Measurements from ENCODE around the gene COL6A3. TPM values are rescaled to one million over a fixed set of nuclear protein-coding genes. Genes with fewer than 3 reads are reported as not detected.

The COL6A3 gene
- total RNA-seq, 2 experiments from 2014 or later = 0.90 to 1.3 TPM

- ChIA-PET CTCF (interaction anchor here (0.6 to 1.6 kb wide), 2 partner anchors 184 to 221 kb away, joined by 3 to 6 read pairs; no protein-coding TSS in a partner anchor), POLR2A (no interaction called here)
- Mint-ChIP-seq H3K27me3 (peaks cover 40% of the 10 kb centered on the region), H3K4me1 (peaks cover 5% of the 10 kb centered on the region), H3K27ac (no peak overlapping the region), H3K9me3 (no peaks in the 10 kb centered on the region), H3K4me3 (no peak overlapping the region), H3K36me3 (ENCODE audit: low read depth) (no peaks in the 10 kb centered on the region)
- DNase-seq = no peak
These were observed 122.7 kb downstream of the COL6A3 start for GRCh38 chr2:237291138-237291792.

GRCh38 chr2:237290261-237290660 is 123.7 kb downstream of the COL6A3 start:
- POLR2A ChIA-PET = no interaction called here
- no peak overlapping the region for H3K27ac Mint-ChIP-seq
- H3K27me3 Mint-ChIP-seq = peaks cover 38% of the 10 kb centered on the region
- CTCF ChIA-PET = interaction anchor here (0.6 kb wide), 1 partner anchor 222 kb away, joined by 3 read pairs; no protein-coding TSS in a partner anchor
- no peak overlapping the region for H3K4me3 Mint-ChIP-seq
- peaks cover 5% of the 10 kb centered on the region for H3K4me1 Mint-ChIP-seq
- H3K36me3 Mint-ChIP-seq (ENCODE audit: low read depth) = no peaks in the 10 kb centered on the region
- no peak for DNase-seq
- no peaks in the 10 kb centered on the region for H3K9me3 Mint-ChIP-seq

- peaks cover 5% of the 10 kb centered on the region for H3K4me1 Mint-ChIP-seq
- H3K36me3 Mint-ChIP-seq (ENCODE audit: low read depth) = no peaks in the 10 kb centered on the region
- no peak overlapping the region for H3K4me3 Mint-ChIP-seq
- DNase-seq = no peak
- CTCF ChIA-PET = no interaction called here
- H3K9me3 Mint-ChIP-seq = no peaks in the 10 kb centered on the region
- POLR2A ChIA-PET = no interaction called here
- H3K27ac Mint-ChIP-seq = no peak overlapping the region
- H3K27me3 Mint-ChIP-seq = peaks cover 35% of the 10 kb centered on the region
These were observed 124.8 kb downstream of the COL6A3 start for GRCh38 chr2:237289139-237289538.

GRCh38 chr2:237287872-237288271 is 126.1 kb downstream of the COL6A3 start:
- no peak overlapping the region for H3K27ac Mint-ChIP-seq
- H3K4me3 Mint-ChIP-seq = no peak overlapping the region
- H3K27me3 Mint-ChIP-seq = peaks cover 32% of the 10 kb centered on the region
- H3K9me3 Mint-ChIP-seq = no peaks in the 10 kb centered on the region
- ChIA-PET CTCF (interaction anchor here (1.0 kb wide), 1 partner anchor 134 kb away, joined by 3 read pairs; no protein-coding TSS in a partner anchor), POLR2A (no interaction called here)
- DNase-seq = no peak
- no peaks in the 10 kb centered on the region for H3K36me3 Mint-ChIP-seq (ENCODE audit: low read depth)
- peaks cover 5% of the 10 kb centered on the region for H3K4me1 Mint-ChIP-seq

GRCh38 chr2:237283131-237283928 is 130.6 kb downstream of the COL6A3 start:
- no peaks in the 10 kb centered on the region for H3K4me1 Mint-ChIP-seq
- no peaks in the 10 kb centered on the region for H3K36me3 Mint-ChIP-seq (ENCODE audit: low read depth)
- CTCF ChIA-PET = interaction anchor here (0.6 kb wide), 1 partner anchor 736 kb away, joined by 3 read pairs; no protein-coding TSS in a partner anchor
- POLR2A ChIA-PET = no interaction called here
- no peak for DNase-seq
- H3K27ac Mint-ChIP-seq = no peak overlapping the region
- no peak overlapping the region for H3K4me3 Mint-ChIP-seq
- peaks cover 7% of the 10 kb centered on the region for H3K27me3 Mint-ChIP-seq
- no peaks in the 10 kb centered on the region for H3K9me3 Mint-ChIP-seq

- Mint-ChIP-seq H3K27ac (no peak overlapping the region), H3K4me3 (no peak overlapping the region), H3K36me3 (ENCODE audit: low read depth) (no peaks in the 10 kb centered on the region), H3K27me3 (peaks cover 3% of the 10 kb centered on the region), H3K9me3 (no peaks in the 10 kb centered on the region), H3K4me1 (no peaks in the 10 kb centered on the region)
- no peak for DNase-seq
- ChIA-PET CTCF (no interaction called here), POLR2A (no interaction called here)
These were observed 131.3 kb downstream of the COL6A3 start for GRCh38 chr2:237282568-237283128.

- CTCF ChIA-PET = interaction anchor here (1.2 kb wide), 1 partner anchor 409 kb away, joined by 4 read pairs; no protein-coding TSS in a partner anchor
- peaks cover 2% of the 10 kb centered on the region for H3K27me3 Mint-ChIP-seq
- no peaks in the 10 kb centered on the region for H3K9me3 Mint-ChIP-seq
These were observed 132.1 kb downstream of the COL6A3 start for GRCh38 chr2:237281836-237282306.

GRCh38 chr2:237280939-237281338 is 133.0 kb downstream of the COL6A3 start:
- no peak for DNase-seq
- no peak overlapping the region for H3K4me3 Mint-ChIP-seq
- H3K36me3 Mint-ChIP-seq (ENCODE audit: low read depth) = no peaks in the 10 kb centered on the region
- no peaks in the 10 kb centered on the region for H3K9me3 Mint-ChIP-seq
- ChIA-PET POLR2A (no interaction called here), CTCF (interaction anchor here (1.2 kb wide), 1 partner anchor 408 kb away, joined by 4 read pairs; no protein-coding TSS in a partner anchor)
- H3K27ac Mint-ChIP-seq = no peak overlapping the region
- H3K27me3 Mint-ChIP-seq = peaks cover 4% of the 10 kb centered on the region
- H3K4me1 Mint-ChIP-seq = no peaks in the 10 kb centered on the region

More at GRCh38 chr2:237281836-237282306, 132.1 kb downstream of the COL6A3 start:
- POLR2A ChIA-PET = no interaction called here
- DNase-seq = no peak
- Mint-ChIP-seq H3K4me3 (no peak overlapping the region), H3K27ac (no peak overlapping the region), H3K36me3 (ENCODE audit: low read depth) (no peaks in the 10 kb centered on the region), H3K4me1 (no peaks in the 10 kb centered on the region)

- no peak for DNase-seq
- Mint-ChIP-seq H3K4me1 (no peaks in the 10 kb centered on the region), H3K36me3 (ENCODE audit: low read depth) (no peaks in the 10 kb centered on the region), H3K27me3 (peaks cover 4% of the 10 kb centered on the region), H3K4me3 (no peak overlapping the region), H3K9me3 (no peaks in the 10 kb centered on the region), H3K27ac (no peak overlapping the region)
- ChIA-PET POLR2A (no interaction called here), CTCF (no interaction called here)
These were observed 133.7 kb downstream of the COL6A3 start for GRCh38 chr2:237280229-237280628.

- POLR2A ChIA-PET = no interaction called here
- Mint-ChIP-seq H3K4me1 (no peaks in the 10 kb centered on the region), H3K4me3 (no peak overlapping the region), H3K27me3 (peaks cover 4% of the 10 kb centered on the region), H3K36me3 (ENCODE audit: low read depth) (no peaks in the 10 kb centered on the region), H3K27ac (no peak overlapping the region), H3K9me3 (no peaks in the 10 kb centered on the region)
- CTCF ChIA-PET = no interaction called here
- no peak for DNase-seq
These were observed 134.8 kb downstream of the COL6A3 start for GRCh38 chr2:237279012-237279768.

GRCh38 chr2:237278568-237278967 is 135.4 kb downstream of the COL6A3 start:
- DNase-seq = no peak
- Mint-ChIP-seq H3K9me3 (no peaks in the 10 kb centered on the region), H3K27ac (no peak overlapping the region), H3K4me3 (no peak overlapping the region), H3K36me3 (ENCODE audit: low read depth) (no peaks in the 10 kb centered on the region), H3K4me1 (no peaks in the 10 kb centered on the region), H3K27me3 (peaks cover 4% of the 10 kb centered on the region)
- ChIA-PET POLR2A (no interaction called here), CTCF (no interaction called here)

- ChIA-PET CTCF (no interaction called here), POLR2A (no interaction called here)
- no peak overlapping the region for H3K27ac Mint-ChIP-seq
- H3K36me3 Mint-ChIP-seq (ENCODE audit: low read depth) = no peaks in the 10 kb centered on the region
- H3K27me3 Mint-ChIP-seq = peaks cover 7% of the 10 kb centered on the region
- no peaks in the 10 kb centered on the region for H3K4me1 Mint-ChIP-seq
- DNase-seq = no peak
- no peak overlapping the region for H3K4me3 Mint-ChIP-seq
- no peaks in the 10 kb centered on the region for H3K9me3 Mint-ChIP-seq
These were observed 137.1 kb downstream of the COL6A3 start for GRCh38 chr2:237276716-237277490.

All from activated CD4-positive, alpha-beta memory T cell treated with anti-CD3 and anti-CD28 coated beads, Interleukin-2, amount 10 ng/mL, durations not matched to agents 7 days and 5 days (primary cell).